GM12865 (cell line): Measurements from ENCODE around the gene C19orf73.
"Not testable (repeated sequence)": the region's sequence is repeated elsewhere in the genome, so short reads cannot be mapped to it uniquely, and the experiment has no call there.

Experiments used
- DNase-seq: peaks from one replicate; pipeline ENCODE4 v3.0.0; 2010; ENCODE audit warnings: low read depth
- H3K4me3 ChIP-seq: 2 replicates; pipeline ENCODE4 v1.5.1; 2011; ENCODE audit warnings: mild to moderate bottlenecking, low read depth, low read length, control low read depth
- TF ChIP-seq, protein P1 (sequence below): IDR thresholded peaks from 2 replicates; pipeline ENCODE4 v1.5.1; 2011; ENCODE audit warnings: low read length, control low read depth, low read depth, inconsistent platforms; ENCODE audit not compliant: insufficient read depth; ENCODE audit errors: missing control alignments

C19orf73 gene

DNA sequence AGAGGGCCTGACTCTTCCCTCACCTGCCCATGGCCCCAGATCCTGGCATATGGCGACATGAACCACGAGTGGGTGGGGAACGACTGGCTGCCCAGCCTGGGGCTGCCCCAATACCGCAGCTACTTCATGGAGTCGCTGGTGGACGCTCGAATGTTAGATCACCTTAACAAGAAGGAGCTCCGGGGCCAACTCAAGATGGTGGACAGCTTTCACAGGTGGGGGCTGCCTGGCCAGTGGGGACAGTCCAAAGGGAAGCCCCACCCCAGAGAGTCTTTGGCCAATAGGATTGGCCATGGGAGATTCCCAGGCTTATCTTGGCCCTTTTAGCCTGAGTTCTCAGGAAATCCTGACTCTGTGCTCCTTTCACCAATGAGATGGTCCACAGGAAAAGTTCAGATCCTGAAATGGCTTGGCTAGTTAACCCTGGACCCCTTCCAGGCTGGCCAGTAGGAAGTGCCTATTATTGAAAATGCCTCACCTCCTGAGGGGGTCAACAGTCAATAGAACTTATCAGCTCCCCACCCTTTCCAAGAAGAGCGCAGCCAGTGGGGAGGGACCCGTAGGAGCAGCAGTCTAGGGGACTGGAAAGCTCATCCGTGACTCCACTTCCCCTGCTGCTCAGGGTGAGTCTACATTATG is 29.2 kb upstream of the C19orf73 start:
- DNase-seq, result no peak
- no peak overlapping the region for H3K4me3 ChIP-seq
- TF ChIP-seq, protein P1, sequence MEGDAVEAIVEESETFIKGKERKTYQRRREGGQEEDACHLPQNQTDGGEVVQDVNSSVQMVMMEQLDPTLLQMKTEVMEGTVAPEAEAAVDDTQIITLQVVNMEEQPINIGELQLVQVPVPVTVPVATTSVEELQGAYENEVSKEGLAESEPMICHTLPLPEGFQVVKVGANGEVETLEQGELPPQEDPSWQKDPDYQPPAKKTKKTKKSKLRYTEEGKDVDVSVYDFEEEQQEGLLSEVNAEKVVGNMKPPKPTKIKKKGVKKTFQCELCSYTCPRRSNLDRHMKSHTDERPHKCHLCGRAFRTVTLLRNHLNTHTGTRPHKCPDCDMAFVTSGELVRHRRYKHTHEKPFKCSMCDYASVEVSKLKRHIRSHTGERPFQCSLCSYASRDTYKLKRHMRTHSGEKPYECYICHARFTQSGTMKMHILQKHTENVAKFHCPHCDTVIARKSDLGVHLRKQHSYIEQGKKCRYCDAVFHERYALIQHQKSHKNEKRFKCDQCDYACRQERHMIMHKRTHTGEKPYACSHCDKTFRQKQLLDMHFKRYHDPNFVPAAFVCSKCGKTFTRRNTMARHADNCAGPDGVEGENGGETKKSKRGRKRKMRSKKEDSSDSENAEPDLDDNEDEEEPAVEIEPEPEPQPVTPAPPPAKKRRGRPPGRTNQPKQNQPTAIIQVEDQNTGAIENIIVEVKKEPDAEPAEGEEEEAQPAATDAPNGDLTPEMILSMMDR, result no peak

DNA sequence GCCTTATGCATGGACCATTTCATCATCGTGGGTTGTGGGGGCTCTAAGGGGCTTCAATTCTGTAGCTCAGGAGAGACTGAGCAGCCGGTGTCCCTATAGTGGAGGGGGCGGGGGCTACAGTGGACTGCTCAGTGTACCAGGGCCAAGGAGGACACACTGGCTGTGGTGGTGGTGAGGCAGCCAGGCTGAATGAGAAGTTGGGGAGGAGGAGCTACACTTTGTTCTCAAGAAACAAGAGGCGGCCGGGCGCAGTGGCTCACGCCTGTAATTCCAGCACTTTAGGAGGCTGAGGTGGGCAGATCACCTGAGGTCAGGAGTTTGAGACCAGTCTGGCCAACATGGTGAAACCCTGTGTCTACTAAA is 27.4 kb upstream of the C19orf73 start:
- DNase-seq, H3K4me3 ChIP-seq: not testable (repeated sequence)

DNA sequence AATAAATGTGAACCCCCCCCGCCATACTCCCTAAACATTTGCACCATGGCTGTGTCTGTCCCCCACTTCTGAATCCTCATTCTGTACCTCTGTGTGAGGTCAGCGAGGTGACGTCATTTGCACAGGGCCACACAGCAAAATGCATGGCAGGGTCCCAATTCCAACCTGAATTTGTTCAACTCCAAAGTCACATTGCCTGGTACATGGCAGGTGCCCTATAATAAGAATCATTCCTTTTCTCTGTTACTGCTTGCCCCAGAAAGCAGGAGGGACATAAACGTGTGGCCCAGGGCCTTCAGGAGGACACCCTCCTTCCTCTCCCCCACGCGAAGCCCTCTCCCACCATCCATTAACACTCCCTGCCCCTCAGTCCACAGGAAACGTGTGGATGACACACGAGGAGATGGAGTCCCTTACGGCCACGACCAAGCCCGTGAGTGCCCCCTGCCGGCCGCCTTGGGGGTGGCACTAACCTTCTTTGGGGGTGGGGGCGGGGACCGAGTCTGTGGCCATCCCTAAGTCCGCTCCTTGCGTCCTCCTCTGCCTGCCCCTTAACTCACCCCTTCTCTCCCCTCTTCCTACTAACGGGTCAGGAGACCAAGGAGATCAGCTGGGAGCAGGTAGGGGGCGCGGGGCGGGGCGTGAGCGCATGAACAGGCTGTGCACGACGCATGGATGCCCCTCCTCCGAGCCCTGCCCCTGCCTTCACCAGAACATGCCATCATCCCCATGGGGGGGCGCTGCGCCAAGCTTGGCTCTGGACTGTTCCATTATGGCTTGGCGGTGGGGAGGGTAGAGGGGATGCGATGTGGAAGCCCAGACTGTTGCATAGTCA is 26.8 kb upstream of the C19orf73 start:
- TF ChIP-seq, protein P1, result peak; percentile 86
- H3K4me3 ChIP-seq, result no peak overlapping the region
- DNase-seq, result peak; percentile 71

DNA sequence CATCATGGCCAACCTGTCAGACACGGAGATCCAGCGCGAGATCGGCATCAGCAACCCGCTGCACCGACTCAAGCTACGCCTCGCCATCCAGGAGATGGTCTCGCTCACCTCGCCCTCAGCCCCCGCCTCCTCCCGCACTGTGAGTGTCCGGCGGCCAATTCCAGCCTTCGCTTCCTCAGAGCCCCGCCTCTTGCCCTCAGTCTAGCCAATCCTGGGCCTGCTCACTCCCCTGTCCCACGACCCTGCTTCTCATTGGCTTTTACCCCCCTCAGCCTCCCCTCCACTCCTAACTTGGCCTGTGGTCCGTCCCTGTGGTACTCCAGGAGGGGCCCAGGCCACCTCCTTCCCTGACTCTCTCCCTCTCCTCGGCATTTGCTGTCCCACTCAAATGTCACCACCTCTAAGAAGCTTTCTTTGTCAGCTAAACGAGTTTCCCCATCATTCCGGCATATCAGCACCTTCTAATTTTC is 24.0 kb upstream of the C19orf73 start:
- no peak overlapping the region for H3K4me3 ChIP-seq
- DNase-seq, result peak; percentile 56
- TF ChIP-seq, protein P1, result no peak

DNA sequence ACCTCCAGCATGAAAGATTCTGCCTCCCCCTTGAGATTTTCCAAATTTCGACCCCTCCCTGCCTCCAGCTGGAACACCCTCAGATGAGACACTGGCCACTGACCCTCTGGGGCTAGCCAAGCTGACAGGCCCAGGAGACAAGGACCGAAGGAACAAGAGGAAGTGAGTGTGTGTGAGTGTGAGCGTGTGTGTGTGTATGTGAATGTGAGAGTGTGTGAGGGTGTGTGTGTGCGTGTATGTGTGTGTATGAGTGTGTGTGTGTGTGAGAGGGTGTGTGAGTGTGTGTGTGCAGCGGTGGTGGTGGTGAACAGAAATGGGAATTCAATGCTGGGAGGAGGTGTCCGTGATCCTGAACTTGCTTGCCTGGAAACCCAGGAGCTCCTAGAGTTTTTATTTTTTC is 22.4 kb upstream of the C19orf73 start:
- TF ChIP-seq, protein P1, result no peak
- no peak for DNase-seq
- H3K4me3 ChIP-seq, result no peak overlapping the region

DNA sequence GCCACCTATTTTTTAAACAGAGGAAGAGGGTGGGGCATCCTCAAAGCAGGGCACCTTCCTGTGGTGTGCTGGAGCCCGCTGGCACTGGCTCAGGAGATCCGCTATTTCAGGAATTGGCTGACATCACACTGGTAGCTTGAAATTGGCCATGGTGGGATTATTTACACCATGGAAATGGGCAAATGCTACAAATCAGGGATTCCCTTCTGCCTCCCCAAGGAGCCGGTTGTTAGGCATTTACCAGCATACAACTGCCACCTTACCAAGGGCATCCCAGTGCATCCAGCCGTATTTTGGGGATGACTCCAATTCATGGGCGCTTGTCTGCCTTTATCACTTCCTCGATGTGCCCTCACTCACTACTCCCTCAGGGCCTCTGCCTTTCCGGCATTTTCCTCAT is 22.0 kb upstream of the C19orf73 start:
- H3K4me3 ChIP-seq, result no peak overlapping the region
- no peak for DNase-seq
- TF ChIP-seq, protein P1, result no peak

DNA sequence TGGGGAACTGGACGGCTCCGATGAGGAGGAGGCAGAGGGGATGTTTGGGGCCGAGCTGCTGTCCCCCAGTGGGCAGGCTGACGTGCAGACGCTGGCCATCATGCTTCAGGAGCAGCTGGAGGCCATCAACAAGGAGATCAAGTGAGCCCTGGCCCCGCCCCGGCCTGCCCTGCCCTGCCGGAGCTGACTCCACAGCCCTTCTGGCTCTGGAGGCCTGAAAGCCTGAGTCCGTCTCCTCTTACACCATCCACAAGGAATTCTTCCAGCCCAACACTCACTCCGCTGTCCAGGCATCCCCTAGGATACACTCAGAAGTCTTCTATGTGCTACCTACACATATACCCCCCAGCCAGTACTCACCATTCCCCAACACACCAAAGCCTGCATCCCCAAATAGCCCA is 17.8 kb upstream of the C19orf73 start:
- no peak overlapping the region for H3K4me3 ChIP-seq
- DNase-seq, result no peak
- TF ChIP-seq, protein P1, result no peak
